Transverse colon (tissue), 4 donors: Measurements from ENCODE around the gene SLC7A8. TPM values are rescaled to one million over a fixed set of nuclear protein-coding genes. Genes with fewer than 3 reads are reported as not detected.
A peak's percentile ranks its signal among the peaks of the same experiment; 100 is the strongest.

Experiments used
- DNase-seq: peaks from one replicate; pipeline ENCODE4 v3.0.0-alpha.2; 2019
- H3K27ac ChIP-seq, 4 donors: fragments of 200-600 bp; sonication (generic); 2 replicates each; pipeline ENCODE4 v1.5.1; 2016 to 2018; ENCODE audit warnings: inconsistent platforms in 4 of 4
- H3K27me3 ChIP-seq: fragments of 200-600 bp; sonication (generic); 2 replicates; pipeline ENCODE4 v1.5.1; 2017; ENCODE audit warnings: inconsistent platforms
- H3K36me3 ChIP-seq, 4 donors: fragments of 200-600 bp; sonication (generic); 2 replicates each; pipeline ENCODE4 v1.5.1; 2017 to 2019; ENCODE audit warnings: inconsistent platforms in 4 of 4
- H3K4me1 ChIP-seq, 4 donors: fragments of 200-600 bp; sonication (generic); 2 replicates each; pipeline ENCODE4 v1.5.1; 2017 to 2020; ENCODE audit warnings: inconsistent platforms in 4 of 4
- H3K4me3 ChIP-seq, 4 donors: fragments of 200-600 bp; sonication (generic); 1 replicate in 1 of 4; 2 replicates in 3 of 4; pipeline versions ENCODE4 v1.5.1 to v1.6.1; 2017 to 2019; ENCODE audit warnings: inconsistent platforms in 4 of 4
- H3K9me3 ChIP-seq, 2 donors: fragments of 200-600 bp; sonication (generic); 2 replicates each; pipeline ENCODE4 v1.5.1; 2017 to 2019; ENCODE audit warnings: inconsistent platforms in 2 of 2
- EP300 ChIP-seq: sonication (generic); formaldehyde crosslinking; IDR thresholded peaks from one replicate; pipeline ENCODE4 v1.6.1; 2017; ENCODE audit warnings: antibody characterized with exemption, low read depth
- POLR2A ChIP-seq: fragments of 450-650 bp; IDR thresholded peaks from one replicate; pipeline ENCODE4 v1.6.1; 2016; ENCODE audit warnings: antibody characterized with exemption, mild to moderate bottlenecking, moderate library complexity
- POLR2AphosphoS5 ChIP-seq, 3 donors: sonication (generic); formaldehyde crosslinking; IDR thresholded peaks; one replicate each; pipeline ENCODE4 v1.6.1; 2016; ENCODE audit warnings: antibody characterized with exemption in 3 of 3
- WGBS, 2 donors: methylation state at CpG; one replicate each; pipeline ENCODE4 v1.1.5; 2018; ENCODE audit warnings: low coverage in 1 of 2; 5-methylcytosine and 5-hydroxymethylcytosine counted together
- in situ Hi-C, 4 donors: fragments of 200-750 bp; cut with MboI; loops; one replicate each; pipeline versions ENCODE4 v1.15.0 to v1.15.1; 2017; ENCODE audit warnings: low sequenced_read_pairs in 3 of 4, low pct_ligation_motif_present in 1 of 4, low pct_unique_long_range_greater_than_20kb in 1 of 4
- intact Hi-C: fragments of 100-400 bp; cut with DNase I; formaldehyde crosslinking; loops from one replicate; pipeline ENCODE4 v1.15.1; 2023; ENCODE audit warnings: low total_unique reads
- total RNA-seq, 4 donors: library from RNA; depleted of rRNA; stranded (reverse); fragments of >200 nt; gene quantifications; one replicate each; pipeline ENCODE4 v1.1.0, GENCODE V29; 2016
- TF ChIP-seq, protein P1 (sequence below), 5 experiments: fragments of 200-600 bp in 3 of 5; fragments of 450-650 bp in 2 of 5; sonication (generic) in 3 of 5; IDR thresholded peaks; 1 replicate in 2 of 5; 2 replicates in 3 of 5; pipeline ENCODE4 v1.5.1; 2016 to 2017; ENCODE audit warnings: antibody characterized with exemption in 5 of 5, inconsistent platforms in 3 of 5, mild to moderate bottlenecking in 2 of 5, moderate library complexity in 1 of 5

SLC7A8 gene
- total RNA-seq, 4 donors from 2014 or later: 5.2 to 29.1 (median 14.2) TPM

DNA sequence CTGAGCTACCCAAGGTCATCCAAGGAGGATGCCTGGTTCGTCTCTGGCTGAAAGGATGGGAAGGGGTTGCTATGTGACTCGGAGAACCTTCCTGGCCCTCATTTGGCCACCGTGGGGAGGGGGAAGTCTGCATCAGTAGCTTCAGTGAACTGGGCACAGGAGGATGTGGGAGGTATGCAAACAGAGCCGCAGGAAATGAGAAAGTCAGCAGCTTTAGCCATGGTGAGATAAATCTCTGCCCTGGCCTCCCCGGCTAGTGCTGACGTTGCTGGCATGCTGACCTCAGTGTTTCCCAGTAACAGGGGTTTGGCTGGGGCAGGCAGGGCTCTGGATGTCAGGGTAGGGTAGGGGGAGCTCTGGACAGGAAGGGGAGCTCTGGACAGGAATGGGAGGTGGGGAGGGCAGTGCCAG lies 62.1 kb downstream of the SLC7A8 start:
- Histone ChIP-seq H3K4me3 (no peak overlapping the region), H3K27ac (peak overlapping the region in 1 of 4 donors; percentile 45), H3K4me1 (peaks cover 0 to 20% (median 5%) of the 10 kb centered on the region in 4 donors), H3K9me3 (no peaks in the 10 kb centered on the region), H3K27me3 (no peaks in the 10 kb centered on the region), H3K36me3 (no peaks in the 10 kb centered on the region)
- in situ Hi-C loops (loop anchor here (5.0 to 25.0 kb wide), 3 partner anchors 61 to 166 kb away; partner anchors contain the start of genes HOMEZ (in 3 of the 4) and SLC7A8 (in 1 of the 4)), intact Hi-C loops (loop anchor here (2.0 kb wide), 1 partner anchor 65 kb away; no protein-coding TSS in a partner anchor)
- peak; percentile 36 for DNase-seq
- 45 to 66% methylated on average over 3 to 6 of the region's 6 CpGs for WGBS, 2 donors
- TF ChIP-seq POLR2A (no peak), EP300 (no peak), POLR2AphosphoS5 (IDR thresholded peaks at IDR 0.05) (no peak)
- TF ChIP-seq, protein P1, sequence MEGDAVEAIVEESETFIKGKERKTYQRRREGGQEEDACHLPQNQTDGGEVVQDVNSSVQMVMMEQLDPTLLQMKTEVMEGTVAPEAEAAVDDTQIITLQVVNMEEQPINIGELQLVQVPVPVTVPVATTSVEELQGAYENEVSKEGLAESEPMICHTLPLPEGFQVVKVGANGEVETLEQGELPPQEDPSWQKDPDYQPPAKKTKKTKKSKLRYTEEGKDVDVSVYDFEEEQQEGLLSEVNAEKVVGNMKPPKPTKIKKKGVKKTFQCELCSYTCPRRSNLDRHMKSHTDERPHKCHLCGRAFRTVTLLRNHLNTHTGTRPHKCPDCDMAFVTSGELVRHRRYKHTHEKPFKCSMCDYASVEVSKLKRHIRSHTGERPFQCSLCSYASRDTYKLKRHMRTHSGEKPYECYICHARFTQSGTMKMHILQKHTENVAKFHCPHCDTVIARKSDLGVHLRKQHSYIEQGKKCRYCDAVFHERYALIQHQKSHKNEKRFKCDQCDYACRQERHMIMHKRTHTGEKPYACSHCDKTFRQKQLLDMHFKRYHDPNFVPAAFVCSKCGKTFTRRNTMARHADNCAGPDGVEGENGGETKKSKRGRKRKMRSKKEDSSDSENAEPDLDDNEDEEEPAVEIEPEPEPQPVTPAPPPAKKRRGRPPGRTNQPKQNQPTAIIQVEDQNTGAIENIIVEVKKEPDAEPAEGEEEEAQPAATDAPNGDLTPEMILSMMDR (IDR thresholded peaks at IDR 0.05): no peak

DNA sequence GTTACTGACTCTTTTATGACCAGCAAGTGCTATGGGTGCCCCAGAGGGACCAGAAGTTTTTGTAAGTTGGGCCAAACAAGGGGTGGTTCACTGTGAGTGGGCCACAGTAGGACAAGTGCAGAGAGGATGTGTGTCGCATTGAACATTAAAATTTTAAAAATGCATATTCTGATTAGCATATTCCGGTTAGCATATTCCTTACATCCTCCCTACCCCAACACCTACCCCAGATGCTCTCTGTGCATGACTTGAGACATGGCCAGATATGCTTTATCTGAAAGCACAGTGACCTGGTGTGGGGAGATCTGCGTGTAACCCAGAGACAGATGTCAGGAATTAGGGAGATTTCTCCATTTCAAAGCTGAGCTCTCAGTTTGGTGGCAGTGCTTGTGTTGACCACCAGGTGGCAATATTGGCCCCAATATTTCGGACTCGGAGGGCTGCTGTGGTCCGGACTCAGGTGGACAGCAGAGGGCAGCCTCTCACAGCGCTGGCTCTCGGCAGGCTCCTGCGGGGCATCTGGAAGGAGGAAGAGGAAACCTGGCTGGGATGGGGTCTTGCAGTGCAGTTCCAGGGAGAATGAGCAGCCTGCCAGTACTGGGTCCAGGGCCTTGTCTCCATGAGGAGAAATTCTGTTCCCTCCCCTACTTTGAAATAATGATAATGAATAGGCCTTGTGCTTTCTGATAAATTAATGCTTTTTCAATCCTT lies 62.8 kb downstream of the SLC7A8 start:
- H3K36me3 ChIP-seq: no peaks in the 10 kb centered on the region
- TF ChIP-seq POLR2AphosphoS5 (IDR thresholded peaks at IDR 0.05): no peak
- TF ChIP-seq, protein P1 (IDR thresholded peaks at IDR 0.05): peak; percentile 99 to 100 (median 100)
- H3K9me3 ChIP-seq: no peaks in the 10 kb centered on the region
- no peaks in the 10 kb centered on the region for H3K27me3 ChIP-seq
- peak; percentile 92 for DNase-seq
- intact Hi-C loops (loop anchor here (2.0 kb wide), 1 partner anchor 66 kb away; no protein-coding TSS in a partner anchor), in situ Hi-C loops (loop anchor here (5.0 to 25.0 kb wide), 3 partner anchors 62 to 167 kb away; partner anchors contain the start of genes HOMEZ (in 3 of the 4) and SLC7A8 (in 1 of the 4))
- 11 to 18% methylated on average over 3 to 8 of the region's 9 CpGs for WGBS, 2 donors
- H3K4me3 ChIP-seq: no peak overlapping the region
- peak overlapping the region in 2 of 4 donors; percentile 34 to 45 for H3K27ac ChIP-seq
- peaks cover 0 to 20% (median 5%) of the 10 kb centered on the region in 4 donors for H3K4me1 ChIP-seq

DNA sequence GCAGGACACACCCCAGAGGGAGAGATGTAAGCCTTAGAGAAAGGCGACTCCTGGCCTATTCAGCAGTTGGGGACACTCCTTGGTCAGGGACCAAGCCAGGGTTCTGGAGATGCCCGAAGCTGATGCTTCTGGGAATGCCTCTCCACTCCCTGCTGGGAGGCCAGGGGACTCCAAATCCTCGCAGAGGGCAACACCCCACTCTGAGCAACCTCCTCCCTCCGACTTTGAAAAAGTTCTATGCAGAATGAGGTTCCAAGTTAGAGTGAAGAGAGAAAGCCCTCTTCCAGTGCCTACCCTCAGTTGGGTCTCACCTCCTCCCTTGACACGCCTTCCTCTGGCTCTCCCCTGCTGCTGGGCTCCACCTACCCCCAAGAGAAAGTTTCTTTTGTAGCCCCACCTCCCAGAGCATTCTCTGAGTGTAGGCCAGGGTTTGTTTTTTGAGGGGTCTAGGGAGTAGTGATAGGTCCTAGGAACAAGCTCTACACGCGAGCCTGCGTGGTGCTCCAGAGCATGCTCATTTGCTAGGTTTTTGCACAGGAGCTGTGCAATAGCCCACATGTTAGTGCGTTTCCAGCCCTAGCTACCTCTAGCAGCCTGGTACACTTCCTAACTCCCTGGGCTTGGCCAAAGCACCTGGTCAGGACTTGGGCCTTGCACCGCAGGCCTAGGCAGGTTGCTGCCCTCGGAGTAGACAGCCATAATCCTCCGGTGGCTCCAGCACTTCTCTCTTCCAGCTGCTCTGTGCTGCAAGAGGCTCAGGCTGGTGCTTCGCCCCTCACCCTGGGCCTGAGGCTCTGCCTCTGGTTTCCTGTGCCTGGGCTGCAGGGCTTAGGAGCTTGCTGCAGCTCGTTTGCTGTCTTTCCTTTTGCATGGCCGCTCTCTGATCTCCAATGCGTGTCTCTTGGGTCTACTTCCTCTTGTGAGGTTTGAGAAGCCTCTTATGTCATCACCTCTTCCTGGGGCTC lies 63.8 kb downstream of the SLC7A8 start:
- TF ChIP-seq POLR2AphosphoS5 (IDR thresholded peaks at IDR 0.05) (no peak), POLR2A (no peak), EP300 (no peak)
- TF ChIP-seq, protein P1 (IDR thresholded peaks at IDR 0.05): no peak
- 40 to 73% methylated on average over 1 to 15 of the region's 16 CpGs for WGBS, 2 donors
- no peak overlapping the region for H3K4me3 ChIP-seq
- in situ Hi-C loops (loop anchor here (5.0 to 25.0 kb wide), 3 partner anchors 63 to 168 kb away; partner anchors contain the start of genes HOMEZ (in 3 of the 4) and SLC7A8 (in 1 of the 4)), intact Hi-C loops (loop anchor here (2.0 kb wide), 1 partner anchor 67 kb away; no protein-coding TSS in a partner anchor)
- DNase-seq: no peak
- H3K36me3 ChIP-seq: no peaks in the 10 kb centered on the region
- H3K27me3 ChIP-seq: no peaks in the 10 kb centered on the region
- peaks cover 0 to 20% (median 5%) of the 10 kb centered on the region in 4 donors for H3K4me1 ChIP-seq
- H3K27ac ChIP-seq: peak overlapping the region in 3 of 4 donors; percentile 1 to 34 (median 26)
- no peaks in the 10 kb centered on the region for H3K9me3 ChIP-seq
